Measurements from ENCODE around the gene RPL23. TPM values are rescaled to one million over a fixed set of nuclear protein-coding genes. Genes with fewer than 3 reads are reported as not detected.

Gene RPL23
- total RNA-seq, 1 experiment from 2014 or later = 1,631 TPM

GRCh38 chr17:38799501-38800236 is 53.9 kb downstream of the RPL23 start, which contains the start of gene PIP4K2B:
TSS of gene PIP4K2B (minus strand) at chr17:38799556. CDS start at chr17:38799424, 132 bp downstream.
- Histone ChIP-seq H3K4me3 (replicated peaks in 1 of 2; ENCODE audit: low read depth in 1 of 2, low read length in 2 of 2) (peak within 1 kb of the TSS; percentile 83 to 85), H3K9ac (ENCODE audit: low read length) (peak within 1 kb of the TSS; percentile 80), H3K4me1 (ENCODE audit: control insufficient read depth in 1 of 2, insufficient read depth in 2 of 2, low read length in 2 of 2) (peaks cover 11 to 20% of the 10 kb centered on the region in 2 experiments), H2AFZ (ENCODE audit: low read depth, low read length, poor library complexity, severe bottlenecking) (no peak within 1 kb of the TSS), H4K20me1 (ENCODE audit: insufficient read depth) (no peaks in the 10 kb centered on the region), H3K36me3 (ENCODE audit: control insufficient read depth in 1 of 2, insufficient read depth in 2 of 2, low read length in 2 of 2) (peaks cover 16 to 22% of the 10 kb centered on the region in 2 experiments; a peak in 3 of 4 replicates), H3K79me2 (ENCODE audit: insufficient read depth, low read length) (peaks cover 43% of the 10 kb centered on the region), H3K9me3 (ENCODE audit: control insufficient read depth in 1 of 2, insufficient read depth in 1 of 2, low read depth in 1 of 2, low read length in 2 of 2) (no peaks in the 10 kb centered on the region), H3K9me2 (ENCODE audit: insufficient read depth) (no peaks in the 10 kb centered on the region), H3K4me2 (ENCODE audit: low read length) (peak within 1 kb of the TSS; percentile 88), H3K27ac (ENCODE audit: low read depth, low read length) (peak within 1 kb of the TSS; percentile 99), H3K27me3 (ENCODE audit: insufficient read depth, low read length) (no peaks in the 10 kb centered on the region)
- ATAC-seq (peak; percentile 92), DNase-seq (ENCODE audit: low read depth, low spot score) (peak; percentile 97)
- no TSS peak for BruUV-seq (replicated peaks)
- POLR2A ChIA-PET = no interaction called here
- RAD21 ChIA-PET (ENCODE audit: low non-redundant PET in 1 of 2, low total read pairs in 2 of 2, uncharacterized antibody in 2 of 2, unreplicated experiment in 2 of 2) = no interaction called here
- intact Hi-C loops (cut with micrococcal nuclease) = loop anchor here (5.0 kb wide), 1 partner anchor 47 kb away; the partner anchor contains the start of gene PSMB3
- CTCF ChIA-PET = no interaction called here
- peak; percentile 70 for TF ChIP-seq TCF7L2 (IDR thresholded peaks at IDR 0.05; ENCODE audit: borderline replicate concordance, extremely low read depth, insufficient read depth, insufficient read length)
- no peak for TF ChIP-seq ATF3 (IDR thresholded peaks at IDR 0.05)
- no peak for TF ChIP-seq REST (IDR thresholded peaks at IDR 0.05; ENCODE audit: low read depth)
- peak; percentile 97 for TF ChIP-seq EGR1 (IDR thresholded peaks at IDR 0.05; ENCODE audit: low read depth)
- TF ChIP-seq YY1 (IDR thresholded peaks at IDR 0.05; ENCODE audit: extremely low read depth, insufficient replicate concordance, low read depth, low read length) = peak; percentile 95
- TF ChIP-seq EZH2phosphoT487 (IDR thresholded peaks at IDR 0.05; ENCODE audit: borderline replicate concordance) = no peak
- no peak for TF ChIP-seq CEBPB (IDR thresholded peaks at IDR 0.05; ENCODE audit: low read depth)
- no peak for TF ChIP-seq SRF (IDR thresholded peaks at IDR 0.05; ENCODE audit: low read depth)
- TF ChIP-seq ZFX (IDR thresholded peaks at IDR 0.05) = no peak
- no peak for TF ChIP-seq CBX3 (IDR thresholded peaks at IDR 0.05; ENCODE audit: low read depth)
- TF ChIP-seq JUND (IDR thresholded peaks at IDR 0.05) = peak; percentile 73
- TF ChIP-seq FOSL1 (IDR thresholded peaks at IDR 0.05; ENCODE audit: low read depth) = no peak
- peak; percentile 7 for TF ChIP-seq ZBTB33 (IDR thresholded peaks at IDR 0.05; ENCODE audit: extremely low read depth, insufficient replicate concordance, low read length)
- no peak for TF ChIP-seq CTCF (IDR thresholded peaks at IDR 0.05 in 2 of 3, conservative IDR thresholded peaks at IDR 0.05 in 1 of 3; ENCODE audit: borderline replicate concordance in 1 of 3, insufficient read depth in 1 of 3, low read depth in 2 of 3, low read length in 2 of 3)
- peak; percentile 65 for TF ChIP-seq POLR2A (IDR thresholded peaks at IDR 0.05; ENCODE audit: borderline replicate concordance, extremely low read depth, insufficient read depth, insufficient read length)
- TF ChIP-seq SP1 (IDR thresholded peaks at IDR 0.05; ENCODE audit: low read depth) = peak; percentile 89
- TF ChIP-seq RAD21 (IDR thresholded peaks at IDR 0.05; ENCODE audit: low read depth) = no peak
- peak; percentile 85 for TF ChIP-seq POLR2AphosphoS5 (IDR thresholded peaks at IDR 0.05; ENCODE audit: low read depth, low read length)
- no peak; the same call in none of the 2 replicates for TF ChIP-seq SIN3A (IDR thresholded peaks at IDR 0.05; ENCODE audit: low read depth)
- no peak for TF ChIP-seq ZNF274 (IDR thresholded peaks at IDR 0.05; ENCODE audit: low read depth, low read length)
